A549 (cell line): ENCODE measurements around the gene PUM1.

ENCODE experiments used
- BHLHE40 ChIP-seq: IDR thresholded peaks from 2 replicates; pipeline ENCODE4 v1.6.1; 2012; ENCODE audit warnings: low read depth, low read length, inconsistent platforms
- CTCF ChIP-seq: fragments of >200 bp; sonication (Bioruptor Twin); formaldehyde crosslinking; IDR thresholded peaks from 3 replicates; pipeline ENCODE4 v1.5.1; 2016
- GATA3 ChIP-seq: IDR thresholded peaks from 2 replicates; pipeline ENCODE4 v1.6.1; 2012; ENCODE audit warnings: borderline replicate concordance
- HMGXB4 ChIP-seq: fragments of 250-450 bp; sonication (Bioruptor Pico); IDR thresholded peaks from 2 replicates; pipeline ENCODE4 v1.5.0; 2021; ENCODE audit warnings: mild to moderate bottlenecking, moderate library complexity, borderline replicate concordance
- JUNB ChIP-seq: fragments of >200 bp; sonication (Bioruptor Twin); formaldehyde crosslinking; IDR thresholded peaks from 2 replicates; pipeline ENCODE4 v1.6.1; 2016
- MAX ChIP-seq: IDR thresholded peaks from 2 replicates; pipeline ENCODE4 v1.6.1; 2012
- MYC ChIP-seq: IDR thresholded peaks from 2 replicates; pipeline ENCODE4 v1.6.1; 2012; ENCODE audit warnings: mild to moderate bottlenecking, inconsistent platforms, low read length, improper control_type of control experiment, borderline replicate concordance
- NR3C1 ChIP-seq: fragments of >200 bp; sonication (Bioruptor Twin); formaldehyde crosslinking; IDR thresholded peaks from 3 replicates; pipeline ENCODE4 v1.6.1; 2017
- POLR2A ChIP-seq: IDR thresholded peaks from 2 replicates; pipeline ENCODE4 v1.6.1; 2012; ENCODE audit warnings: mild to moderate bottlenecking, low read length
- TFCP2L1 ChIP-seq: fragments of 250-450 bp; sonication (Bioruptor Pico); IDR thresholded peaks from 2 replicates; pipeline ENCODE4 v1.5.0; 2021; ENCODE audit warnings: mild to moderate bottlenecking
- ZC3H11A ChIP-seq: fragments of 450-650 bp; IDR thresholded peaks from 2 replicates; pipeline ENCODE4 v1.6.1; 2014; ENCODE audit warnings: antibody characterized with exemption, mild to moderate bottlenecking
- TF ChIP-seq, protein P1 (sequence below): fragments of >200 bp; sonication (Bioruptor Twin); formaldehyde crosslinking; IDR thresholded peaks from 3 replicates; pipeline ENCODE4 v1.6.1; 2016
- TF ChIP-seq, protein P2 (sequence below): fragments of 200-600 bp; sonication (generic); IDR thresholded peaks from 2 replicates; pipeline ENCODE4 v1.6.1; 2016; ENCODE audit warnings: antibody characterized with exemption, mild to moderate bottlenecking, moderate library complexity

- TF ChIP-seq, protein P1, sequence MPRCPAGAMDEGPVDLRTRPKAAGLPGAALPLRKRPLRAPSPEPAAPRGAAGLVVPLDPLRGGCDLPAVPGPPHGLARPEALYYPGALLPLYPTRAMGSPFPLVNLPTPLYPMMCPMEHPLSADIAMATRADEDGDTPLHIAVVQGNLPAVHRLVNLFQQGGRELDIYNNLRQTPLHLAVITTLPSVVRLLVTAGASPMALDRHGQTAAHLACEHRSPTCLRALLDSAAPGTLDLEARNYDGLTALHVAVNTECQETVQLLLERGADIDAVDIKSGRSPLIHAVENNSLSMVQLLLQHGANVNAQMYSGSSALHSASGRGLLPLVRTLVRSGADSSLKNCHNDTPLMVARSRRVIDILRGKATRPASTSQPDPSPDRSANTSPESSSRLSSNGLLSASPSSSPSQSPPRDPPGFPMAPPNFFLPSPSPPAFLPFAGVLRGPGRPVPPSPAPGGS: no peak
- no peak for TF ChIP-seq CTCF
- TF ChIP-seq GATA3: no peak
- TF ChIP-seq POLR2A: no peak
- no peak for TF ChIP-seq BHLHE40
- TF ChIP-seq JUNB: no peak
- no peak for TF ChIP-seq NR3C1
- TF ChIP-seq, protein P2, sequence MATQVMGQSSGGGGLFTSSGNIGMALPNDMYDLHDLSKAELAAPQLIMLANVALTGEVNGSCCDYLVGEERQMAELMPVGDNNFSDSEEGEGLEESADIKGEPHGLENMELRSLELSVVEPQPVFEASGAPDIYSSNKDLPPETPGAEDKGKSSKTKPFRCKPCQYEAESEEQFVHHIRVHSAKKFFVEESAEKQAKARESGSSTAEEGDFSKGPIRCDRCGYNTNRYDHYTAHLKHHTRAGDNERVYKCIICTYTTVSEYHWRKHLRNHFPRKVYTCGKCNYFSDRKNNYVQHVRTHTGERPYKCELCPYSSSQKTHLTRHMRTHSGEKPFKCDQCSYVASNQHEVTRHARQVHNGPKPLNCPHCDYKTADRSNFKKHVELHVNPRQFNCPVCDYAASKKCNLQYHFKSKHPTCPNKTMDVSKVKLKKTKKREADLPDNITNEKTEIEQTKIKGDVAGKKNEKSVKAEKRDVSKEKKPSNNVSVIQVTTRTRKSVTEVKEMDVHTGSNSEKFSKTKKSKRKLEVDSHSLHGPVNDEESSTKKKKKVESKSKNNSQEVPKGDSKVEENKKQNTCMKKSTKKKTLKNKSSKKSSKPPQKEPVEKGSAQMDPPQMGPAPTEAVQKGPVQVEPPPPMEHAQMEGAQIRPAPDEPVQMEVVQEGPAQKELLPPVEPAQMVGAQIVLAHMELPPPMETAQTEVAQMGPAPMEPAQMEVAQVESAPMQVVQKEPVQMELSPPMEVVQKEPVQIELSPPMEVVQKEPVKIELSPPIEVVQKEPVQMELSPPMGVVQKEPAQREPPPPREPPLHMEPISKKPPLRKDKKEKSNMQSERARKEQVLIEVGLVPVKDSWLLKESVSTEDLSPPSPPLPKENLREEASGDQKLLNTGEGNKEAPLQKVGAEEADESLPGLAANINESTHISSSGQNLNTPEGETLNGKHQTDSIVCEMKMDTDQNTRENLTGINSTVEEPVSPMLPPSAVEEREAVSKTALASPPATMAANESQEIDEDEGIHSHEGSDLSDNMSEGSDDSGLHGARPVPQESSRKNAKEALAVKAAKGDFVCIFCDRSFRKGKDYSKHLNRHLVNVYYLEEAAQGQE: no peak
- TF ChIP-seq HMGXB4: no peak
- TF ChIP-seq MYC: no peak
- TF ChIP-seq TFCP2L1 (CRISPR knock-in tag): no peak
- TF ChIP-seq MAX: no peak
- TF ChIP-seq ZC3H11A: no peak
Observed at GRCh38 chr1:30905916-30906620, 159.4 kb downstream of the PUM1 start.
